IPS DF 6.9 (cell line): Measurements from ENCODE around the gene MGAT4A.

ENCODE experiments used
- DNase-seq: peaks from one replicate; pipeline ENCODE4 v3.0.0-alpha.2; 2013; ENCODE audit warnings: low read depth, low spot score
- H3K27ac ChIP-seq: one replicate; pipeline ENCODE4 v1.5.1; 2013; ENCODE audit warnings: low read length, control low read depth
- H3K27me3 ChIP-seq: 2 replicates; pipeline ENCODE4 v1.6.1; 2013; ENCODE audit warnings: mild to moderate bottlenecking, low read length; ENCODE audit not compliant: control insufficient read depth, insufficient read depth
- H3K36me3 ChIP-seq: 2 replicates; pipeline ENCODE4 v1.6.1; 2013; ENCODE audit warnings: low read length; ENCODE audit not compliant: control insufficient read depth, insufficient read depth
- H3K4me1 ChIP-seq: 2 replicates; pipeline ENCODE4 v1.6.1; 2013; ENCODE audit warnings: low read length; ENCODE audit not compliant: control insufficient read depth, insufficient read depth
- H3K4me3 ChIP-seq: 2 replicates; pipeline ENCODE4 v1.5.1; 2013; ENCODE audit warnings: mild to moderate bottlenecking, low read length
- H3K9me3 ChIP-seq: 2 replicates; pipeline ENCODE4 v1.6.1; 2013; ENCODE audit warnings: low read length, inconsistent platforms; ENCODE audit not compliant: control insufficient read depth, insufficient read depth
- WGBS: extraction: QIAGEN DNeasy Blood & Tissue Kit; methylation state at CpG from one replicate; pipeline ENCODE4 v1.1.7; 2013; ENCODE audit warnings: mixed read lengths, missing lambda C conversion rate; ENCODE audit not compliant: insufficient read length, insufficient coverage; 5-methylcytosine and 5-hydroxymethylcytosine counted together

The MGAT4A gene

DNA sequence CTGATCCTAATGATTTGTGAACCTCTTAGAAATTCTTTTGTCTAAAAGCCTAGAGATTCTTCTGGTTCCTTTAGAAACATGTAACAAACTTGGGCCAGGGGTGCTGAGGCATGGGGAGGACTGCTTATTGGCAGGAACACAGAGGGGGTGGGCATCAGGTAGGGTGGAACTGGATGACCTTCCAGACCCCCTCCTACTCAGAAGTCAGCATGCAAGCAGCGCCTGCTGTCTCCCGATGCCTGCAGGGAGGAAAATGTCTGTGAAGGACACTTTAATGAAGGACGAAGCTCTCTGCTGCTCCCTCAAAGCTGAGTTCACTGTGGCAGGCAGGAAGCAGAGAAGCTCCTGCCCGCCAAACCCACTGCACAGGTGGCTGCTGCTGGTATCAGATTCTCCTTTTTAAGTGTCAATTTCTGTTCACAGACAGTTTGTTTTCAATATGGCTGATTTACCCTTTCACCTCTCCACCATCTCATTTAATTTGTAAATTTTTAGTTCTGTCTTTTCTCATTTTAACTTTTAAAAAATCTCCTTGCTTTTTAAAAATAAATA is 142.0 kb downstream of the MGAT4A start:
- H3K27me3 ChIP-seq: no peaks in the 10 kb centered on the region
- H3K4me1 ChIP-seq: no peaks in the 10 kb centered on the region
- DNase-seq: no peak
- H3K27ac ChIP-seq: no peak overlapping the region
- no peaks in the 10 kb centered on the region for H3K9me3 ChIP-seq
- no peaks in the 10 kb centered on the region for H3K36me3 ChIP-seq
- no peak overlapping the region for H3K4me3 ChIP-seq
- WGBS: no CpG with 5 or more reads among the region's 4 CpGs

GRCh38 chr2:98586551-98587140 is 144.3 kb downstream of the MGAT4A start:
- WGBS: no CpG with 5 or more reads among the region's 6 CpGs
- Histone ChIP-seq H3K9me3 (no peaks in the 10 kb centered on the region), H3K4me1 (no peaks in the 10 kb centered on the region), H3K27ac (no peak overlapping the region), H3K27me3 (no peaks in the 10 kb centered on the region), H3K4me3 (no peak overlapping the region), H3K36me3 (peaks cover 6% of the 10 kb centered on the region; the same call in 1 of the 2 replicates)
- DNase-seq: no peak

DNA sequence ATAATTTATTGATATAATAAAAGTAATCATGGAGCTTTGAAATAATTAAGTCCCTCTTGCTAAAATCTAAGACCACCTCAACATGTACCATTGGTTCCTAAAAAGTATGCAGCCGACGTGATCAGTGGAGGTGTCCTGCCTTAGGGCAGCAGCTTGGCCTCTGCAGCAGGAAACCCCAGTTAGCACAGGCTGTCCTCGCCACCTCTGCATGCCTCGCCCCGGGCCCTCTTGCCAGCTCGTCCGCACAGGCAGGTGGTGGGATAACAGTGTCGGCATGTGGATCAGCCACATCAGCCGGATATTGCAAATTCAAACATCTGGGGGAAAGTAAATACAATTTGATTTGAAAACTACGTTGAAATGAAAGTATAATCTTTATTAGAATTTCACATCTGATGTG is 145.5 kb downstream of the MGAT4A start:
- no peak for DNase-seq
- Histone ChIP-seq H3K9me3 (no peaks in the 10 kb centered on the region), H3K27ac (no peak overlapping the region), H3K4me3 (no peak overlapping the region), H3K4me1 (no peaks in the 10 kb centered on the region), H3K36me3 (peaks cover 6% of the 10 kb centered on the region; the same call in 1 of the 2 replicates), H3K27me3 (no peaks in the 10 kb centered on the region)
- no CpG with 5 or more reads among the region's 10 CpGs for WGBS

DNA sequence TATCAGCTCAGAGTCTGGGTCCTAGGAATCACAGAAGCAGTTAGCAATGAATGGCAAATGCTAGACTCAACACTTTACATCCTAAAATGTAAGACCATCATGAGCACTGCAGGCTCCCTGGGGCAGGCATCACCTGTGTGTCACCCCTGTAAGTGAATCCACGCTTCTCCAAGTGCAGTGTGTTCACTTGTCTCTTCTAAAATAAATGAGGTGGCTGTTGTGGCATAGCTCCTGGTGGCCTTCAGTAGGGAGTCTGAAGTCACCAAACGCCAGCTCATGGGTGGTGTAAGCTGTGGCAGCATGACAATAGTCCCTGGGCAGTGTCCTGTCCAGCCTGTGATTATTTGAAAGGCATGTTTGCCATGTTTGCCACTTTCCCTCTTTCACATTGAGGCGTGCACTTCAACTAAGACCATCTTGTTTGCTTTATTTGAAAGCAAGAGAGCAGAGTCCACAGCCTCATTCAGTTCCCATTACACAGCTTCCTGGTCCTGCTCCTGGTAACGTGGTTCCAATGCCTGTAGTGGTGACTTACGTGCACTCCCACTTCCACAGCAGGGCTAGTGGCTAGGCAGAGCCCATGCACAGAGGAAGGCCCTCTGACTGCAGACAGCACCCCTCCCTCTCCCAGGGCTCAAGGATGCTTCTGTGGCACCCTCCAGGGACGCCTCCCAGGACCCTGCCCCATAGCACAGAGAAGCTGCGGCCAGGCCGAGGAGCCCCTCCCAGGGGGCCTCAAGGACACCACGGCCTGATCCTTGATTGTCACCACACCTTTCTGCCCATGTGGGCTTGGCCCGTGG is 146.9 kb downstream of the MGAT4A start:
- no CpG with 5 or more reads among the region's 10 CpGs for WGBS
- Histone ChIP-seq H3K36me3 (peaks cover 6% of the 10 kb centered on the region; the same call in 1 of the 2 replicates), H3K4me3 (no peak overlapping the region), H3K27ac (no peak overlapping the region), H3K4me1 (no peaks in the 10 kb centered on the region), H3K27me3 (no peaks in the 10 kb centered on the region), H3K9me3 (no peaks in the 10 kb centered on the region)
- DNase-seq: no peak

DNA sequence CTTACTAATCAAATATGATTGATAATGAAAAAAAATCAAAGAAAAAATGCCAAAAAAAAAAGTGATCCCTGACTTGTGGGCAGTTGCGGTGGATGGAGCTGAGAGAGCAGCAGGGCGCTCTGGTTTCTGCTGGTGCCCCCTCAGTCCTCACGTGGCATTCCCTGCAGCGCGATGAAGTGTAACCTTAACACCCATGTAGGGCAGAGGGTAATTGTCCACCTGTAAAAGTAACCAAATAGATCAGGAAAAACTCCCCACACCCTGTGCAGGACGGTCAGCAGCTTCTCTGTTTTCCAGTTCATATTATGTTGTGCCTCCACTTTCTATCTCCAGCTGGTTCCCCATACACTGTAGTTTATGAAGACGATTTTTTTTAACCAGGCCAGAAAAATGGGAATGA is 147.7 kb downstream of the MGAT4A start:
- DNase-seq: no peak
- H3K27ac ChIP-seq: no peak overlapping the region
- WGBS: no CpG with 5 or more reads among the region's 7 CpGs

DNA sequence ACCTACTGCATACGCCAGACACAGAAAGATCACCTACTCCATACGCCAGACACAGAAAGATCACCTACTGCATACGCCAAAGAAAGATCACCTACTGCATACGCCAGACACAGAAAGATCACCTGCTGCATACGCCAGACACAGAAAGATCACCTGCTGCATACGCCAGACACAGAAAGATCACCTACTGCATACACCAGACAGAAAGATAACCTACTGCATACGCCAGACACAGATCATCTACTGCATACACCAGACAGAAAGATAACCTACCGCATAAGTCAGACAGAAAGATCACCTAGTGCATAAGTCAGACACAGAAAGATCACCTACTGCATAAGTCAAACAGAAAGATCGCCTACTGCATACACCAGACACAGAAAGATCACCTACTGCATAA is 148.4 kb downstream of the MGAT4A start:
- no peaks in the 10 kb centered on the region for H3K9me3 ChIP-seq
- no peak for DNase-seq
- no peak overlapping the region for H3K27ac ChIP-seq
- peaks cover 9% of the 10 kb centered on the region; the same call in 1 of the 2 replicates for H3K36me3 ChIP-seq
- no peaks in the 10 kb centered on the region for H3K4me1 ChIP-seq
- no peaks in the 10 kb centered on the region for H3K27me3 ChIP-seq
- WGBS: no CpG with 5 or more reads among the region's 9 CpGs
- H3K4me3 ChIP-seq: no peak overlapping the region

More for the DNA sequence above, 147.7 kb downstream of the MGAT4A start:
- Histone ChIP-seq H3K4me3 (no peak overlapping the region), H3K36me3 (peaks cover 7% of the 10 kb centered on the region; the same call in 1 of the 2 replicates), H3K9me3 (no peaks in the 10 kb centered on the region), H3K27me3 (no peaks in the 10 kb centered on the region), H3K4me1 (no peaks in the 10 kb centered on the region)

- no CpG with 5 or more reads among the region's 10 CpGs for WGBS
- no peaks in the 10 kb centered on the region for H3K27me3 ChIP-seq
- H3K36me3 ChIP-seq: peaks cover 13% of the 10 kb centered on the region
- no peak overlapping the region for H3K27ac ChIP-seq
- DNase-seq: no peak
- H3K4me1 ChIP-seq: no peaks in the 10 kb centered on the region
- no peak overlapping the region for H3K4me3 ChIP-seq
- H3K9me3 ChIP-seq: no peaks in the 10 kb centered on the region
These were observed 150.2 kb downstream of the MGAT4A start for GRCh38 chr2:98580656-98581284.

DNA sequence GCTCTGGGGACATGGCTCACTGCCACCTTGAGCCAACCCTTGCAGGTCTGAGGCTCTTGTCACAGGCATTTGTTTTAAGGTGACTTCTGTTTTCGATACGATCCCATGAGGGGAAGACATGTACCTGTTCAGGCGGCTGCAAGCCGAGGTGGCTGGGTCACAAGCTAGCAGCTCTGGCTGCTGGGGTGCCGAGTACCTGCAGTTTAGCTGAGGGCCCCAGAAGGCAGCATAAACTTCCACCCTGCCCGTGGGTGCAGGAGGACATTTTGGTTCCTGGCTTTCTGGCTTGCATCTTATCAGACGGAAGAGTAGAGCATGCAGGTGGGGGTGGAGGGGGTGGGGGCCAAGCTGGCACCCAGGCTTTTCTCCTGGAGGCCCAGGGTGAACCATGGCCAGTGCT is 151.0 kb downstream of the MGAT4A start:
- Histone ChIP-seq H3K27me3 (no peaks in the 10 kb centered on the region), H3K27ac (no peak overlapping the region), H3K36me3 (peaks cover 13% of the 10 kb centered on the region), H3K4me3 (no peak overlapping the region), H3K4me1 (no peaks in the 10 kb centered on the region), H3K9me3 (no peaks in the 10 kb centered on the region)
- DNase-seq: no peak
- WGBS: no CpG with 5 or more reads among the region's 7 CpGs

GRCh38 chr2:98578231-98578630 is 152.7 kb downstream of the MGAT4A start:
- H3K4me1 ChIP-seq: no peaks in the 10 kb centered on the region
- H3K27me3 ChIP-seq: no peaks in the 10 kb centered on the region
- peaks cover 13% of the 10 kb centered on the region for H3K36me3 ChIP-seq
- no CpG with 5 or more reads among the region's 9 CpGs for WGBS
- H3K9me3 ChIP-seq: no peaks in the 10 kb centered on the region
- H3K4me3 ChIP-seq: no peak overlapping the region
- DNase-seq: no peak
- H3K27ac ChIP-seq: no peak overlapping the region

GRCh38 chr2:98577313-98577712 is 153.6 kb downstream of the MGAT4A start:
- DNase-seq: no peak
- H3K9me3 ChIP-seq: no peaks in the 10 kb centered on the region
- peaks cover 8% of the 10 kb centered on the region for H3K36me3 ChIP-seq

More at GRCh38 chr2:98577313-98577712, 153.6 kb downstream of the MGAT4A start:
- Histone ChIP-seq H3K4me3 (no peak overlapping the region), H3K27me3 (no peaks in the 10 kb centered on the region), H3K27ac (no peak overlapping the region), H3K4me1 (no peaks in the 10 kb centered on the region; the same call in 1 of the 2 replicates)
- WGBS: no CpG with 5 or more reads among the region's 10 CpGs
